ENCODE measurements around the gene ZNF526. TPM values are rescaled to one million over a fixed set of nuclear protein-coding genes. Genes with fewer than 3 reads are reported as not detected.

The ZNF526 gene
- total and polyA plus RNA-seq, 3 donors from 2014 or later = 10.1 to 12.2 (median 10.1) TPM

- no peak for DNase-seq
- Histone ChIP-seq H3K36me3 (ENCODE audit: low read depth, missing control alignments) (no peaks in the 10 kb centered on the region), H3K27ac (no peak overlapping the region), H3K27me3 (no peaks in the 10 kb centered on the region), H3K4me3 (no peak overlapping the region), H3K9me3 (no peaks in the 10 kb centered on the region), H3K4me1 (no peaks in the 10 kb centered on the region)
- 82 to 83% methylated on average over 10 to 32 of the region's 32 CpGs for WGBS, 2 donors
- TF ChIP-seq POLR2A (IDR thresholded peaks at IDR 0.05) (no peak), CTCF (IDR thresholded peaks at IDR 0.05) (no peak)
- intact Hi-C loops (cut with DNase I; ENCODE audit: low total_unique reads) = no loop called here
Observed at GRCh38 chr19:42199440-42200115, 20.5 kb upstream of the ZNF526 start.

- Histone ChIP-seq H3K27ac (no peak overlapping the region), H3K36me3 (ENCODE audit: low read depth, missing control alignments) (no peaks in the 10 kb centered on the region), H3K27me3 (no peaks in the 10 kb centered on the region), H3K9me3 (no peaks in the 10 kb centered on the region), H3K4me3 (no peak overlapping the region), H3K4me1 (no peaks in the 10 kb centered on the region)
- intact Hi-C loops (cut with DNase I; ENCODE audit: low total_unique reads) = no loop called here
- DNase-seq = no peak
- 80 to 97% methylated on average over 5 of the region's 5 CpGs for WGBS, 2 donors
- TF ChIP-seq CTCF (IDR thresholded peaks at IDR 0.05) = no peak
- no peak for TF ChIP-seq POLR2A (IDR thresholded peaks at IDR 0.05)
Observed at GRCh38 chr19:42200116-42200715, 19.9 kb upstream of the ZNF526 start.

- no peak for DNase-seq
- intact Hi-C loops (cut with DNase I; ENCODE audit: low total_unique reads) = no loop called here
- Histone ChIP-seq H3K4me1 (no peaks in the 10 kb centered on the region), H3K36me3 (ENCODE audit: low read depth, missing control alignments) (no peaks in the 10 kb centered on the region), H3K9me3 (no peaks in the 10 kb centered on the region), H3K27ac (peak overlapping the region; percentile 19 to 30), H3K4me3 (no peak overlapping the region), H3K27me3 (no peaks in the 10 kb centered on the region)
- WGBS, 2 donors = 61 to 72% methylated on average over 6 of the region's 6 CpGs
- no peak for TF ChIP-seq POLR2A (IDR thresholded peaks at IDR 0.05)
- TF ChIP-seq CTCF (IDR thresholded peaks at IDR 0.05) = no peak
Observed at GRCh38 chr19:42201489-42202289, 18.4 kb upstream of the ZNF526 start.

- intact Hi-C loops (cut with DNase I; ENCODE audit: low total_unique reads) = no loop called here
- Histone ChIP-seq H3K36me3 (ENCODE audit: low read depth, missing control alignments) (no peaks in the 10 kb centered on the region), H3K9me3 (no peaks in the 10 kb centered on the region), H3K4me3 (no peak overlapping the region), H3K4me1 (no peaks in the 10 kb centered on the region), H3K27ac (peak overlapping the region in 1 of 2 donors; percentile 30), H3K27me3 (no peaks in the 10 kb centered on the region)
- DNase-seq = no peak
- TF ChIP-seq POLR2A (IDR thresholded peaks at IDR 0.05) = no peak
- no peak for TF ChIP-seq CTCF (IDR thresholded peaks at IDR 0.05)
- WGBS, 2 donors = 83 to 84% methylated on average over 5 of the region's 5 CpGs
Observed at GRCh38 chr19:42202290-42202880, 17.7 kb upstream of the ZNF526 start.
